ENCODE results near the gene PRKRIP1. TPM values are rescaled to one million over a fixed set of nuclear protein-coding genes. Genes with fewer than 3 reads are reported as not detected.

The PRKRIP1 gene, protein sequence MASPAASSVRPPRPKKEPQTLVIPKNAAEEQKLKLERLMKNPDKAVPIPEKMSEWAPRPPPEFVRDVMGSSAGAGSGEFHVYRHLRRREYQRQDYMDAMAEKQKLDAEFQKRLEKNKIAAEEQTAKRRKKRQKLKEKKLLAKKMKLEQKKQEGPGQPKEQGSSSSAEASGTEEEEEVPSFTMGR
- polyA plus RNA-seq, result 9.6 and 13.9 TPM in 2 replicates

GRCh38 chr7:102395873-102396709, at the start of gene PRKRIP1:
Gene PRKRIP1 (plus strand): TSS chr7:102396363. CDS start chr7:102396412, 49 bp downstream.

GRCh38 chr7:102356344-102356743, 39.8 kb upstream of the PRKRIP1 start, which contains the start of gene SPDYE6:
Gene SPDYE6 (minus strand): TSS chr7:102356444. CDS start chr7:102356023, 421 bp downstream.

GRCh38 chr7:102433219-102434038, 37.3 kb downstream of the PRKRIP1 start, which contains the start of gene ORAI2:
Gene ORAI2 (plus strand): TSS chr7:102433575. CDS start chr7:102438957, 5,382 bp downstream.

DNA sequence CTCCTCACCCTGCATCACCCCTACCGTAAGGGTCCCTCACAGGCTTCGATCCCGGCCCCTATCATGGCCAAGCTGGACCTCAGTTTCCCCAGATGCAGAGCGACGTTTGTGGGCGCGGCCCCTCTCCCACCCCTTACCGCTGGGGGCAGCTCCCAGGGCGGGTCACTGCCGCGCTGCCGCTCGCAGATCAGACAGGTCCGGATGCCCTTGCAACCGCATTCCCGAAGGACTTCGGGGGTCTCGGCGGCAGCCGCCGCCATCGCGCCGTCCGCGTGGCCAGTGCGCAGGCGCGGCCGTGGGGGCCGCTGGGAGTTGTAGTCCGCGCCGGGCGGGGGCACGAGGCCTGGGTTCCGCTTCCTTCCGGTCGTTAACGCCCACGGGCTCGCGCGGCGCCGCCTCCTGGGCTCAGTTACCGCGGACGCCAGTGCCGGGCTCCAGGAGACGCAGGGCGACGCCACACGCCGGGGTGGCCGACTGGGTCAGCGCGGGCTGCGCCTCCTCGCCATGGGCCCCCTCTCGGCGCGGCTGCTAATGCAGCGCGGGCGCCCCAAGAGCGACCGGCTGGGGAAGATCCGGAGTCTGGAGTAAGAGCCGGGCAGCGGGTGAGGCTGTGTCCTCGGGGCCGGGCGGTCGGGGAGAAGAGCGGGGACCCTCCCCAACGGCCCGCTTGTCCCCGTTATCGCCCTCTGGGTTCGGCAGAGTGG, 68.6 kb downstream of the PRKRIP1 start, which contains the start of the genes ALKBH4 and LRWD1:
Gene ALKBH4 (minus strand): TSS at position 287 of the 704 bp plus-strand sequence. CDS start 27 bp downstream, at position 260.
Gene LRWD1 (plus strand): TSS at position 408 of the 704 bp plus-strand sequence. CDS start 97 bp downstream, at position 505.

Other genes starting within 250 kb of the PRKRIP1 start
- not detected in 2 replicates for gene SH2B2, start 109.5 kb upstream of the PRKRIP1 start, polyA plus RNA-seq
- gene SPDYE6, start 39.9 kb upstream of the PRKRIP1 start, polyA plus RNA-seq, result 0.46 TPM in 1 of 2 replicates, not detected in the other
- 3.9 and 4.8 TPM in 2 replicates for gene ORAI2, start 37.2 kb downstream of the PRKRIP1 start, polyA plus RNA-seq
- 1.8 and 2.5 TPM in 2 replicates for gene ALKBH4, start 68.5 kb downstream of the PRKRIP1 start, polyA plus RNA-seq
- gene LRWD1, start 68.6 kb downstream of the PRKRIP1 start, polyA plus RNA-seq, result 0.11 and 1.9 TPM in 2 replicates
- 69.4 and 83.0 TPM in 2 replicates for gene POLR2J, start 82.6 kb downstream of the PRKRIP1 start, polyA plus RNA-seq
- 3.0 and 10.8 TPM in 2 replicates for gene RASA4B, start 121.4 kb downstream of the PRKRIP1 start, polyA plus RNA-seq
- not detected in 2 replicates for gene UPK3BL2, start 147.3 kb downstream of the PRKRIP1 start, polyA plus RNA-seq
- gene SPDYE2, start 154.9 kb downstream of the PRKRIP1 start, polyA plus RNA-seq, result 0.35 TPM in 1 of 2 replicates, not detected in the other
- gene POLR2J3, start 176.2 kb downstream of the PRKRIP1 start, polyA plus RNA-seq, result 77.5 and 96.1 TPM in 2 replicates
- 5.0 and 7.4 TPM in 2 replicates for gene RASA4, start 220.4 kb downstream of the PRKRIP1 start, polyA plus RNA-seq
- gene UPK3BL1, start 246.4 kb downstream of the PRKRIP1 start, polyA plus RNA-seq, result 4.1 and 10.9 TPM in 2 replicates

Measured in Purkinje cell (primary cell).